PC-9 (cell line): ENCODE data around the gene ICOSLG. TPM values are rescaled to one million over a fixed set of nuclear protein-coding genes. Genes with fewer than 3 reads are reported as not detected.
A peak's percentile ranks its signal among the peaks of the same experiment; 100 is the strongest.
"Not testable (repeated sequence)": the region's sequence is repeated elsewhere in the genome, so short reads cannot be mapped to it uniquely, and the experiment has no call there.

Experiments
- BruUV-seq: library from RNA; stranded (reverse); fragments of 400-500 nt; replicated peaks from 2 replicates; lab custom pipeline; 2021; lab: Mats Ljungman, UMichigan
- CTCF ChIA-PET: fragments of 300-600 bp; sonication (Branson Sonifier 250); formaldehyde crosslinking; loops from one replicate; lab custom pipeline; 2022; ENCODE audit warnings: antibody characterized with exemption; lab: Charles Lee
- POLR2A ChIA-PET: fragments of 300-600 bp; sonication (Branson Sonifier 250); formaldehyde crosslinking; loops from one replicate; lab custom pipeline; 2022; ENCODE audit warnings: antibody characterized with exemption; ENCODE audit not compliant: unreplicated experiment; lab: Charles Lee
- DNase-seq, 2 experiments: peaks; one replicate each; pipeline versions ENCODE4 v3.0.0 to v3.0.0-alpha.2; 2015 to 2022; ENCODE audit warnings: mixed read lengths in 1 of 2
- H2AFZ ChIP-seq: fragments of 200-600 bp; sonication (generic); 2 replicates; pipeline ENCODE4 v1.8.1; 2017; ENCODE audit warnings: antibody characterized with exemption
- H3F3A ChIP-seq: fragments of 200-600 bp; sonication (generic); 2 replicates; pipeline ENCODE4 v1.8.1; 2017; ENCODE audit warnings: antibody characterized with exemption, mild to moderate bottlenecking, low read depth; ENCODE audit not compliant: insufficient read depth
- H3K27ac ChIP-seq: fragments of 200-600 bp; sonication (generic); 2 replicates; pipeline ENCODE4 v1.6.1; 2016; ENCODE audit warnings: mixed run types
- H3K27me3 ChIP-seq: fragments of 200-600 bp; sonication (generic); 2 replicates; pipeline ENCODE4 v1.6.1; 2016; ENCODE audit warnings: low read depth, mixed run types; ENCODE audit not compliant: insufficient read depth
- H3K36me3 ChIP-seq: fragments of 200-600 bp; sonication (generic); 2 replicates; pipeline ENCODE4 v1.6.1; 2016; ENCODE audit warnings: low read depth, mixed run types
- H3K4me1 ChIP-seq: fragments of 200-600 bp; sonication (generic); replicated peaks from 2 replicates; pipeline ENCODE4 v1.6.1; 2016; ENCODE audit warnings: mixed run types; ENCODE audit not compliant: insufficient read depth
- H3K4me2 ChIP-seq: fragments of 200-600 bp; sonication (generic); 2 replicates; pipeline ENCODE4 v1.6.1; 2017; ENCODE audit warnings: mixed run types
- H3K4me3 ChIP-seq: fragments of 200-600 bp; sonication (generic); 2 replicates; pipeline ENCODE4 v1.6.1; 2016; ENCODE audit warnings: mixed run types
- H3K79me2 ChIP-seq: fragments of 200-600 bp; sonication (generic); 2 replicates; pipeline ENCODE4 v1.6.1; 2017; ENCODE audit warnings: low read depth, mixed run types
- H3K9me2 ChIP-seq: fragments of 200-600 bp; sonication (generic); 2 replicates; pipeline ENCODE4 v1.8.1; 2017; ENCODE audit warnings: mild to moderate bottlenecking; ENCODE audit not compliant: insufficient read depth
- H3K9me3 ChIP-seq: fragments of 200-600 bp; sonication (generic); 2 replicates; pipeline ENCODE4 v1.8.1; 2016; ENCODE audit warnings: low read depth; ENCODE audit not compliant: insufficient read depth
- H4K20me1 ChIP-seq: fragments of 200-600 bp; sonication (generic); 2 replicates; pipeline ENCODE4 v1.8.1; 2017; ENCODE audit not compliant: insufficient read depth
- intact Hi-C: fragments of 100-400 bp; cut with micrococcal nuclease; formaldehyde crosslinking; loops from one replicate; pipeline ENCODE4 v1.10.0; 2022; ENCODE audit not compliant: unreplicated experiment
- total RNA-seq: library from RNA; stranded (reverse); gene quantifications from 2 replicates; pipeline ENCODE4 v1.2.3, GENCODE V29; 2021

The ICOSLG gene
- total RNA-seq, 1 experiment from 2014 or later, result 2.9 TPM

- H3K4me2 ChIP-seq, H3K9me2 ChIP-seq, POLR2A ChIA-PET, BruUV-seq, H3K79me2 ChIP-seq, intact Hi-C loops, H3F3A ChIP-seq, H3K4me3 ChIP-seq, H3K27me3 ChIP-seq, CTCF ChIA-PET, H3K27ac ChIP-seq, H3K4me1 ChIP-seq, H3K36me3 ChIP-seq, H4K20me1 ChIP-seq, H3K9me3 ChIP-seq, H2AFZ ChIP-seq: not testable (repeated sequence)
- peak in 1 of 2 experiments; percentile 60 for DNase-seq
Measured at GRCh38 chr21:44176127-44176526, 64.6 kb downstream of the ICOSLG start.

GRCh38 chr21:44175189-44175588 is 65.6 kb downstream of the ICOSLG start:
- H3K9me3 ChIP-seq, H3K27ac ChIP-seq, H3K79me2 ChIP-seq, H3K4me1 ChIP-seq, H3K4me2 ChIP-seq, H3F3A ChIP-seq, H3K4me3 ChIP-seq, intact Hi-C loops, POLR2A ChIA-PET, BruUV-seq, H2AFZ ChIP-seq, H4K20me1 ChIP-seq, H3K27me3 ChIP-seq, H3K9me2 ChIP-seq, H3K36me3 ChIP-seq, DNase-seq, CTCF ChIA-PET: not testable (repeated sequence)

Other genes starting within 250 kb of the ICOSLG start
- 24.0 and 27.2 TPM in 2 replicates for gene TRAPPC10, start 228.6 kb downstream of the ICOSLG start, total RNA-seq
- 22.6 and 22.9 TPM in 2 replicates for gene PWP2, start 133.5 kb downstream of the ICOSLG start, total RNA-seq
- gene GATD3, start 107.3 kb downstream of the ICOSLG start, total RNA-seq, result 49.1 and 67.7 TPM in 2 replicates
- gene DNMT3L, start 21.0 kb upstream of the ICOSLG start, total RNA-seq, result not detected in 2 replicates
- gene AIRE, start 44.9 kb upstream of the ICOSLG start, total RNA-seq, result not detected in 2 replicates
- 67.5 and 73.8 TPM in 2 replicates for gene PFKL, start 59.1 kb upstream of the ICOSLG start, total RNA-seq
- 12.5 and 23.9 TPM in 2 replicates for gene CFAP410, start 98.4 kb upstream of the ICOSLG start, total RNA-seq
- not detected in 2 replicates for gene TRPM2, start 112.7 kb upstream of the ICOSLG start, total RNA-seq
- 0.35 and 0.48 TPM in 2 replicates for gene LRRC3, start 214.6 kb upstream of the ICOSLG start, total RNA-seq